Panc1 (cell line): Measurements from ENCODE around the gene GPBP1L1. TPM values are rescaled to one million over a fixed set of nuclear protein-coding genes. Genes with fewer than 3 reads are reported as not detected.

Experiments used
- ATAC-seq: fragments of 200-7000 bp; cut with Tn5 transposase; 2 replicates; pipeline ENCODE4 v1.9.1; 2020; ENCODE audit warnings: mild to moderate bottlenecking, moderate library complexity
- BruUV-seq: library from RNA; stranded (reverse); fragments of 400-500 nt; replicated peaks from 2 replicates; lab custom pipeline; 2021; lab: Mats Ljungman, UMichigan
- CTCF ChIA-PET: fragments of 300-600 bp; sonication (Branson Sonifier 250); formaldehyde crosslinking; loops from one replicate; lab custom pipeline; 2022; ENCODE audit warnings: antibody characterized with exemption; lab: Charles Lee
- POLR2A ChIA-PET: fragments of 300-600 bp; sonication (Branson Sonifier 250); formaldehyde crosslinking; loops from one replicate; lab custom pipeline; 2022; ENCODE audit warnings: antibody characterized with exemption; lab: Charles Lee
- DNase-seq: peaks from one replicate; pipeline ENCODE4 v3.0.0-alpha.2; 2010; ENCODE audit warnings: low read depth, low spot score
- H3K27ac ChIP-seq: 2 replicates; pipeline ENCODE4 v1.5.1; 2011; ENCODE audit warnings: mild to moderate bottlenecking, low read length, inconsistent platforms
- H3K27me3 ChIP-seq: fragments of 200-500 bp; sonication (Bioruptor generic); 2 replicates; pipeline ENCODE4 v1.6.0; 2014; ENCODE audit warnings: low read length, inconsistent platforms; ENCODE audit not compliant: control insufficient read depth, insufficient read depth
- H3K36me3 ChIP-seq: fragments of 200-500 bp; sonication (Bioruptor generic); 2 replicates; pipeline ENCODE4 v1.5.1; 2014; ENCODE audit warnings: inconsistent platforms, mild to moderate bottlenecking, low read length, moderate library complexity; ENCODE audit not compliant: control insufficient read depth, insufficient read depth
- H3K4me1 ChIP-seq: 2 replicates; pipeline ENCODE4 v1.5.1; 2011; ENCODE audit warnings: inconsistent platforms, mild to moderate bottlenecking, low read length, moderate library complexity; ENCODE audit not compliant: control insufficient read depth, insufficient read depth
- H3K4me3 ChIP-seq, 2 experiments: 2 replicates each; pipeline ENCODE4 v1.5.1; 2011 to 2012; ENCODE audit warnings: low read depth in 2 of 2, low read length in 2 of 2, mild to moderate bottlenecking in 2 of 2, inconsistent platforms in 1 of 2, moderate library complexity in 1 of 2
- H3K9me3 ChIP-seq: fragments of 200-500 bp; sonication (Bioruptor generic); 2 replicates; pipeline ENCODE4 v1.5.1; 2014; ENCODE audit warnings: low read depth, mild to moderate bottlenecking, inconsistent platforms, low read length, moderate library complexity; ENCODE audit not compliant: control insufficient read depth, insufficient read depth
- CTCF ChIP-seq: fragments of 450-650 bp; IDR thresholded peaks from 2 replicates; pipeline ENCODE4 v1.5.1; 2017; ENCODE audit warnings: mild to moderate bottlenecking
- POLR2AphosphoS5 ChIP-seq: IDR thresholded peaks from 2 replicates; pipeline ENCODE4 v1.6.1; 2012; ENCODE audit warnings: mild to moderate bottlenecking, low read depth, low read length, moderate library complexity
- REST ChIP-seq, 2 experiments: IDR thresholded peaks; 2 replicates each; pipeline ENCODE4 v1.6.1; 2011 to 2012; ENCODE audit warnings: low read depth in 2 of 2, control low read depth in 1 of 2, low read length in 1 of 2, mild to moderate bottlenecking in 1 of 2, moderate library complexity in 1 of 2; ENCODE audit not compliant: insufficient read depth in 1 of 2
- SIN3A ChIP-seq: IDR thresholded peaks from 2 replicates; pipeline ENCODE4 v1.6.1; 2012; ENCODE audit warnings: low read depth, mild to moderate bottlenecking, low read length, moderate library complexity, borderline replicate concordance; ENCODE audit not compliant: insufficient read depth
- TCF7L2 ChIP-seq: IDR thresholded peaks from 2 replicates; pipeline ENCODE4 v1.6.1; 2011; ENCODE audit warnings: mild to moderate bottlenecking, low read depth, low read length, inconsistent platforms
- in situ Hi-C: cut with HindIII; loops from 2 replicates; pipeline ENCODE4 v1.10.0; 2016; ENCODE audit warnings: low sequenced_read_pairs, low pct_unique_long_range_greater_than_20kb
- intact Hi-C: fragments of 100-400 bp; cut with micrococcal nuclease; formaldehyde crosslinking; loops from one replicate; pipeline ENCODE4 v1.10.0; 2022; ENCODE audit not compliant: unreplicated experiment
- total RNA-seq: library from RNA; stranded (reverse); gene quantifications from one replicate; pipeline ENCODE4 v1.2.1, GENCODE V29; 2021; ENCODE audit not compliant: unreplicated experiment

The GPBP1L1 gene
- total RNA-seq, 1 experiment from 2014 or later: 130 TPM

- no peaks in the 10 kb centered on the region for H3K4me1 ChIP-seq
- H3K27ac ChIP-seq: no peak overlapping the region
- H3K27me3 ChIP-seq: no peaks in the 10 kb centered on the region
- ChIA-PET CTCF (no interaction called here), POLR2A (no interaction called here)
- ATAC-seq: no peak
- BruUV-seq: TSS peak; percentile 18
- H3K4me3 ChIP-seq: no peak overlapping the region
- TF ChIP-seq CTCF (no peak), SIN3A (no peak), POLR2AphosphoS5 (no peak), TCF7L2 (no peak), REST (IDR thresholded peaks at IDR 0.05; ENCODE audit: insufficient read depth in 1 of 2, low read depth in 2 of 2, low read length in 1 of 2) (no peak)
- intact Hi-C loops: no loop called here
- H3K9me3 ChIP-seq: no peaks in the 10 kb centered on the region
- DNase-seq: no peak
- no peaks in the 10 kb centered on the region for H3K36me3 ChIP-seq
- in situ Hi-C loops: no loop called here
Measured at GRCh38 chr1:45669859-45670655, 16.3 kb downstream of the GPBP1L1 start.

GRCh38 chr1:45669379-45669778, 17.0 kb downstream of the GPBP1L1 start:
- no TSS peak for BruUV-seq
- intact Hi-C loops: no loop called here
- Histone ChIP-seq H3K27me3 (no peaks in the 10 kb centered on the region), H3K36me3 (no peaks in the 10 kb centered on the region), H3K27ac (no peak overlapping the region), H3K4me1 (no peaks in the 10 kb centered on the region), H3K4me3 (no peak overlapping the region), H3K9me3 (no peaks in the 10 kb centered on the region)
- in situ Hi-C loops: no loop called here
- POLR2A ChIA-PET: interaction anchor here (0.6 kb wide), 1 partner anchor 92 kb away, joined by 7 read pairs; no protein-coding TSS in a partner anchor
- no peak for TF ChIP-seq REST (IDR thresholded peaks at IDR 0.05; ENCODE audit: insufficient read depth in 1 of 2, low read depth in 2 of 2, low read length in 1 of 2)
- TF ChIP-seq POLR2AphosphoS5: no peak
- no peak for TF ChIP-seq SIN3A
- TF ChIP-seq CTCF: no peak
- no peak for TF ChIP-seq TCF7L2
- ATAC-seq (no peak), DNase-seq (no peak)
- CTCF ChIA-PET: no interaction called here
